OCI-LY1 (cell line): Measurements from ENCODE around the gene CUX1.

Experiments used
- H2AFZ ChIP-seq: fragments of 200-600 bp; sonication (generic), shearing (Covaris generic); 2 replicates; pipeline ENCODE4 v1.6.0; 2014; ENCODE audit warnings: antibody characterized with exemption, mild to moderate bottlenecking, low read length
- H3F3A ChIP-seq: fragments of 200-600 bp; sonication (generic), shearing (Covaris generic); 2 replicates; pipeline ENCODE4 v1.6.0; 2014; ENCODE audit warnings: mild to moderate bottlenecking, antibody characterized with exemption, low read length, moderate library complexity; ENCODE audit not compliant: insufficient read depth
- H3K27ac ChIP-seq: fragments of 200-600 bp; sonication (generic); 2 replicates; pipeline ENCODE4 v1.5.1; 2014; ENCODE audit warnings: low read length, mixed run types, mild to moderate bottlenecking, low read depth; ENCODE audit not compliant: poor library complexity, severe bottlenecking
- H3K27me3 ChIP-seq: fragments of 200-600 bp; sonication (generic); 2 replicates; pipeline ENCODE4 v1.6.0; 2014; ENCODE audit warnings: antibody characterized with exemption, mild to moderate bottlenecking, low read length, moderate library complexity; ENCODE audit not compliant: insufficient read depth
- H3K36me3 ChIP-seq: fragments of 200-600 bp; sonication (generic); 2 replicates; pipeline ENCODE4 v1.6.1; 2014; ENCODE audit warnings: mild to moderate bottlenecking, antibody characterized with exemption, low read length, moderate library complexity, mixed read lengths; ENCODE audit not compliant: insufficient read depth
- H3K4me1 ChIP-seq: fragments of 200-600 bp; sonication (generic); 2 replicates; pipeline ENCODE4 v1.5.1; 2014; ENCODE audit warnings: mild to moderate bottlenecking, low read length, moderate library complexity; ENCODE audit not compliant: insufficient read depth, severe bottlenecking
- H3K4me2 ChIP-seq: fragments of 200-600 bp; sonication (generic), shearing (Covaris generic); 2 replicates; pipeline ENCODE4 v1.6.1; 2014; ENCODE audit warnings: low read length
- H3K4me3 ChIP-seq: fragments of 200-600 bp; sonication (generic); 2 replicates; pipeline ENCODE4 v1.5.1; 2014; ENCODE audit warnings: low read length, low read depth, mild to moderate bottlenecking, mixed read lengths; ENCODE audit not compliant: poor library complexity, severe bottlenecking
- H3K79me2 ChIP-seq: fragments of 200-600 bp; shearing (Covaris generic); 2 replicates; pipeline ENCODE4 v1.6.1; 2016; ENCODE audit warnings: mixed run types, low read length, mixed read lengths; ENCODE audit not compliant: insufficient read depth
- H3K9ac ChIP-seq: fragments of 200-600 bp; sonication (generic), shearing (Covaris generic); 2 replicates; pipeline ENCODE4 v1.6.1; 2014; ENCODE audit warnings: mild to moderate bottlenecking, low read length, mixed read lengths
- H3K9me2 ChIP-seq: fragments of 200-600 bp; sonication (generic), shearing (Covaris generic); 2 replicates; pipeline ENCODE4 v1.6.1; 2014; ENCODE audit warnings: low read depth, mild to moderate bottlenecking, low read length, mixed read lengths
- H3K9me3 ChIP-seq: fragments of 200-600 bp; shearing (Covaris generic); 2 replicates; pipeline ENCODE4 v1.6.1; 2014; ENCODE audit warnings: low read length, mixed read lengths
- H4K20me1 ChIP-seq: fragments of 200-600 bp; sonication (generic), shearing (Covaris generic); 2 replicates; pipeline ENCODE4 v1.6.0; 2016; ENCODE audit warnings: mild to moderate bottlenecking, low read length; ENCODE audit not compliant: insufficient read depth
- EZH2 ChIP-seq: fragments of 200-600 bp; sonication (generic), shearing (Covaris generic); IDR thresholded peaks from 2 replicates; pipeline ENCODE4 v1.8.0; 2017; ENCODE audit warnings: borderline replicate concordance, mixed run types, mild to moderate bottlenecking, antibody characterized with exemption, low read length, moderate library complexity, mixed read lengths
- TF ChIP-seq, protein P1 (sequence below): fragments of 200-600 bp; sonication (generic), shearing (Covaris generic); IDR thresholded peaks from 2 replicates; pipeline ENCODE4 v1.5.1; 2017; ENCODE audit warnings: mild to moderate bottlenecking, antibody characterized with exemption, low read length, moderate library complexity, mixed read lengths

CUX1 gene

DNA sequence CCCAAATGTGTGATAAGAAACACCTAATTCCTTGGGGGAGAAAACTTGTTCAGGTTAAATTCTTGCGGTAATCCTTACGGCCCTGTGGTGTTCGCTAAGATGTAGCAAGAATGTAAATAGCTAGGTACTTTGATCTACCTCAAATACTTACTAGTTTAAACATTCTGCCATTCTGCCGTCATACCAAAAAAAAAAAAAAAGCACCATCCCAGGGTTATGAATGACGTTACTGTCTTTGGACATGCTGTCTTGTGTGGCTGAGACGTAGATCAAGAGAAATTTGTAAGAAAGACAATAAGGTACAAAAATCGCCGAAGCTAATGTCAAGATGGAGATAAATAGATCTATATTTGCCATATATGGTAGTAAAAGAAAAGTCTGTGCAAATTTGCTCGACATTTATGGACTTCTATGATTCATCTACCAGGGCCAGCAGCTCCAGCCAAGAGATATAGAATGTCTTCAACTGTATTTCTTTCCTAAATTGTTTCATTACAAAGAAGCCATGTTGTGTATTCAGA lies 195.6 kb downstream of the CUX1 start:
- no peaks in the 10 kb centered on the region for H3K9me3 ChIP-seq
- H3K4me3 ChIP-seq, result no peak overlapping the region
- peaks cover 74% of the 10 kb centered on the region for H3K36me3 ChIP-seq
- no peak overlapping the region for H3K9ac ChIP-seq
- TF ChIP-seq, protein P1, sequence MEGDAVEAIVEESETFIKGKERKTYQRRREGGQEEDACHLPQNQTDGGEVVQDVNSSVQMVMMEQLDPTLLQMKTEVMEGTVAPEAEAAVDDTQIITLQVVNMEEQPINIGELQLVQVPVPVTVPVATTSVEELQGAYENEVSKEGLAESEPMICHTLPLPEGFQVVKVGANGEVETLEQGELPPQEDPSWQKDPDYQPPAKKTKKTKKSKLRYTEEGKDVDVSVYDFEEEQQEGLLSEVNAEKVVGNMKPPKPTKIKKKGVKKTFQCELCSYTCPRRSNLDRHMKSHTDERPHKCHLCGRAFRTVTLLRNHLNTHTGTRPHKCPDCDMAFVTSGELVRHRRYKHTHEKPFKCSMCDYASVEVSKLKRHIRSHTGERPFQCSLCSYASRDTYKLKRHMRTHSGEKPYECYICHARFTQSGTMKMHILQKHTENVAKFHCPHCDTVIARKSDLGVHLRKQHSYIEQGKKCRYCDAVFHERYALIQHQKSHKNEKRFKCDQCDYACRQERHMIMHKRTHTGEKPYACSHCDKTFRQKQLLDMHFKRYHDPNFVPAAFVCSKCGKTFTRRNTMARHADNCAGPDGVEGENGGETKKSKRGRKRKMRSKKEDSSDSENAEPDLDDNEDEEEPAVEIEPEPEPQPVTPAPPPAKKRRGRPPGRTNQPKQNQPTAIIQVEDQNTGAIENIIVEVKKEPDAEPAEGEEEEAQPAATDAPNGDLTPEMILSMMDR, result no peak
- TF ChIP-seq EZH2, result no peak
- no peaks in the 10 kb centered on the region for H3K27me3 ChIP-seq
- H2AFZ ChIP-seq, result no peak overlapping the region
- no peak overlapping the region for H3K4me2 ChIP-seq
- peaks cover 41% of the 10 kb centered on the region for H3K79me2 ChIP-seq
- H3K4me1 ChIP-seq, result no peaks in the 10 kb centered on the region
- no peaks in the 10 kb centered on the region for H3K9me2 ChIP-seq
- H3K27ac ChIP-seq, result no peak overlapping the region
- H4K20me1 ChIP-seq, result no peaks in the 10 kb centered on the region
- H3F3A ChIP-seq, result no peaks in the 10 kb centered on the region

DNA sequence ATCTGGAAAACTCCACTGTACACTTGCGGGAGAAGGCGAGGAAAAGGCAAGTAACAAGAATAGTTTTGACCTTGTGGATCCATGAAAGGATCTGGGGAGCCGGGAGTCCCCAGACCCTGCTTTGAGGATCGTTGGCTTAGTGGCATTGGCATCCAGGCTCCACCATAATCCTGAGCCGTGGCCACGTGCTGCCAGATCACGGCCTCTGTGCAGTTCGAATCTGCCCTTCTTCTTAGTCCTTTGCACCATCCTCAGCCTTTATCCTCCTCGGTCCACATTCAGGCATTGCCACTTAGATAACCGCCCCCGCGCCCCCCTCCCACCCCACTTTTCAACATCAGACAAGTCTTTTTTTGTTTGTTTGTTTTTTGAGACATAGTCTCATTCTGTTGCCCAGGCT lies 201.4 kb downstream of the CUX1 start:
- TF ChIP-seq EZH2, result no peak
- TF ChIP-seq, protein P1, result no peak
- Histone ChIP-seq H3K27me3 (no peaks in the 10 kb centered on the region), H3K79me2 (peaks cover 17% of the 10 kb centered on the region), H2AFZ (no peak overlapping the region), H3K9me2 (no peaks in the 10 kb centered on the region), H3K36me3 (peaks cover 49% of the 10 kb centered on the region), H3K27ac (no peak overlapping the region), H3F3A (no peaks in the 10 kb centered on the region), H3K9me3 (no peaks in the 10 kb centered on the region), H4K20me1 (no peaks in the 10 kb centered on the region), H3K4me1 (peaks cover 17% of the 10 kb centered on the region), H3K9ac (no peak overlapping the region), H3K4me2 (no peak overlapping the region), H3K4me3 (no peak overlapping the region)

DNA sequence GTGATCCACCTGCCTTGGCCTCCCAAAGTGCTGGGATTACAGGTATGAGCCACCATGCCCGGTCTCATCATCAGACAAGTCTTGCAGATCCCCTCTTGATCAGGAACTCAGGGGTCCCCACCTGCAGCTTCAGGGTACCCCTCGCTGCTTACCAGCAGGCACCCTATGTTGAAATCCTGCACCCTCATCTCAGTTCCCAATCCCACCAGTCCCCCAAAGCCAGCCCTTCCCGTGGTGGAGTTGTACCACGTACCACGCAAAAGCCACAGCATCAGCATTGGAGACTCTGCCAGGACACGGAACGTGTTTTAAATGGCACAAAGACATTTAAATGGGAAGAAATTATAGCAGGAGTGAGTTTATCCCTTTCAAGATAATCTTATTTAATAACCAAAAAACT lies 202.0 kb downstream of the CUX1 start:
- Histone ChIP-seq H3K27ac (no peak overlapping the region), H4K20me1 (no peaks in the 10 kb centered on the region), H3K36me3 (peaks cover 43% of the 10 kb centered on the region), H3K79me2 (peaks cover 17% of the 10 kb centered on the region), H3K9me3 (no peaks in the 10 kb centered on the region), H3K4me3 (no peak overlapping the region), H3K4me1 (peaks cover 23% of the 10 kb centered on the region), H3K27me3 (no peaks in the 10 kb centered on the region), H3K9me2 (no peaks in the 10 kb centered on the region), H3K9ac (no peak overlapping the region), H3F3A (no peaks in the 10 kb centered on the region), H2AFZ (no peak overlapping the region), H3K4me2 (no peak overlapping the region)
- TF ChIP-seq EZH2, result no peak
- TF ChIP-seq, protein P1, result no peak
